Liver (tissue), 9 donors: Measurements from ENCODE around the gene MBD3L3. TPM values are rescaled to one million over a fixed set of nuclear protein-coding genes. Genes with fewer than 3 reads are reported as not detected.
"Not testable (repeated sequence)": the region's sequence is repeated elsewhere in the genome, so short reads cannot be mapped to it uniquely, and the experiment has no call there.

ENCODE experiments used
- DNase-seq: peaks from one replicate; pipeline ENCODE4 v3.0.0-alpha.2; 2017; ENCODE audit warnings: low spot score
- H3K27ac ChIP-seq, 2 donors: one replicate each; pipeline ENCODE4 v1.7.0; 2013; ENCODE audit warnings: inconsistent platforms in 2 of 2, low read length in 2 of 2, control low read depth in 1 of 2, low read depth in 1 of 2, mild to moderate bottlenecking in 1 of 2
- H3K27me3 ChIP-seq, 4 donors: one replicate each; pipeline versions ENCODE4 v1.6.1 to v1.7.0; 2013; ENCODE audit warnings: low read length in 3 of 4, inconsistent platforms in 1 of 4, mild to moderate bottlenecking in 1 of 4, moderate library complexity in 1 of 4; ENCODE audit not compliant: control insufficient read depth in 4 of 4, insufficient read depth in 4 of 4
- H3K36me3 ChIP-seq, 4 donors: one replicate each; pipeline versions ENCODE4 v1.6.1 to v1.7.0; 2013; ENCODE audit warnings: low read length in 3 of 4, mild to moderate bottlenecking in 3 of 4, low read depth in 1 of 4, moderate library complexity in 1 of 4; ENCODE audit not compliant: control insufficient read depth in 4 of 4, insufficient read depth in 3 of 4
- H3K4me1 ChIP-seq, 4 donors: one replicate each; pipeline versions ENCODE4 v1.6.1 to v1.7.0; 2013; ENCODE audit warnings: low read length in 3 of 4, mild to moderate bottlenecking in 3 of 4, moderate library complexity in 1 of 4; ENCODE audit not compliant: control insufficient read depth in 4 of 4, insufficient read depth in 4 of 4
- H3K4me3 ChIP-seq, 3 donors: one replicate each; pipeline versions ENCODE4 v1.6.1 to v1.7.0; 2013; ENCODE audit warnings: low read length in 3 of 3, control low read depth in 1 of 3, low read depth in 1 of 3, mild to moderate bottlenecking in 1 of 3
- H3K9ac ChIP-seq, 2 donors: one replicate each; pipeline ENCODE4 v1.7.0; 2013; ENCODE audit warnings: low read length in 2 of 2, mild to moderate bottlenecking in 2 of 2, moderate library complexity in 2 of 2, control low read depth in 1 of 2, low read depth in 1 of 2
- H3K9me3 ChIP-seq, 4 donors: one replicate each; pipeline versions ENCODE4 v1.6.1 to v1.7.0; 2013; ENCODE audit warnings: low read length in 3 of 4; ENCODE audit not compliant: control insufficient read depth in 4 of 4
- EGR1 ChIP-seq, 2 donors: IDR thresholded peaks; 2 replicates each; pipeline ENCODE4 v1.6.1; 2016 to 2018; ENCODE audit warnings: antibody characterized with exemption in 2 of 2, low read depth in 2 of 2
- FOXA2 ChIP-seq: IDR thresholded peaks from 2 replicates; pipeline ENCODE4 v1.6.1; 2016; ENCODE audit warnings: antibody characterized with exemption
- HNF4G ChIP-seq: IDR thresholded peaks from 2 replicates; pipeline ENCODE4 v1.6.1; 2016; ENCODE audit warnings: antibody characterized with exemption
- JUND ChIP-seq, 2 donors: IDR thresholded peaks; 2 replicates each; pipeline ENCODE4 v1.6.1; 2016; ENCODE audit warnings: antibody characterized with exemption in 2 of 2
- RAD21 ChIP-seq, 2 donors: IDR thresholded peaks; 2 replicates each; pipeline ENCODE4 v1.6.1; 2016; ENCODE audit warnings: antibody characterized with exemption in 2 of 2, mild to moderate bottlenecking in 2 of 2
- REST ChIP-seq: IDR thresholded peaks from 2 replicates; pipeline ENCODE4 v1.6.1; 2016; ENCODE audit warnings: antibody characterized with exemption, mild to moderate bottlenecking
- SP1 ChIP-seq: IDR thresholded peaks from 2 replicates; pipeline ENCODE4 v1.6.1; 2018; ENCODE audit warnings: antibody characterized with exemption, mild to moderate bottlenecking
- YY1 ChIP-seq: IDR thresholded peaks from 2 replicates; pipeline ENCODE4 v1.6.1; 2016; ENCODE audit warnings: antibody characterized with exemption, mild to moderate bottlenecking
- WGBS: extraction: QIAGEN DNeasy Blood & Tissue Kit; methylation state at CpG from one replicate; pipeline ENCODE4 v1.1.7; 2013; 5-methylcytosine and 5-hydroxymethylcytosine counted together
- polyA plus RNA-seq, 2 donors: library from polyadenylated mRNA; stranded (reverse) in 1 of 2; unstranded in 1 of 2; fragments of 200-250 nt in 1 of 2; fragments of >200 nt in 1 of 2; fragmentation: Nextera tagmentation in 1 of 2; extraction: Ambion mirVana in 1 of 2; gene quantifications; one replicate each; pipeline versions ENCODE4 v1.2.1 to v1.2.3, GENCODE V29; 2013 to 2015
- total RNA-seq, 2 donors: library from RNA; depleted of rRNA; stranded (reverse); fragments of >200 nt; gene quantifications; one replicate each; pipeline ENCODE4 v1.2.3, GENCODE V29; 2014
- TF ChIP-seq, protein P1 (sequence below): IDR thresholded peaks from 2 replicates; pipeline ENCODE4 v1.6.1; 2016; ENCODE audit warnings: antibody characterized with exemption
- TF ChIP-seq, protein P2 (sequence below): fragments of 150-350 bp; IDR thresholded peaks from 2 replicates; pipeline ENCODE4 v1.5.1; 2017; ENCODE audit warnings: improper control_type of control experiment, low read depth, low read length; ENCODE audit not compliant: missing input control
- donor health status: healthy.
- donor health status: healthy.
- donor health status: healthy.
- donor health status: healthy.
- donor health status: healthy.

The MBD3L3 gene
- total RNA-seq (not detected), polyA plus RNA-seq (not detected)

DNA sequence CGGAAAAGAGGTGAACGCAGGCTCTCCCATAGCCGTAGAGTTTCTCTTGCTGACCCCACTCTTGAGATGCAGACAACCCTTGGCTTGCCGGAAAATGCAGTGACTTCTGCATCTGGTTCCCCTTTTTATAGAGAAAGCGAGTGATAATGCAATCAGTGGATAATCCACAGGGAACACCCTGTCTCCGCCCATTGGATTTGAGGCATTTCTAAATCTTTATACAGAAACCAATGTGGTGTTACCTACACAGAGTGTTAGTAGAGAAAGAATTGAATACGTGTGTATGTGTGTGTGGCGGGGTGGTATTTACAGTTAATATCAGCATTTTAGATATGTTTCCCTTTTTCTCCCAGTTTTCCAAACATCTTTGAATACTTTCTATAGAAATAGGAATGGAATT is at the start of gene MBD3L3:
MBD3L3 (minus strand) TSS at position 101 of the 400 bp plus-strand sequence; CDS start at position 30, 71 bp downstream.
- H3K9ac ChIP-seq, H3K4me3 ChIP-seq, DNase-seq, H3K9me3 ChIP-seq, H3K36me3 ChIP-seq, H3K27me3 ChIP-seq, H3K4me1 ChIP-seq, H3K27ac ChIP-seq: not testable (repeated sequence)
- WGBS = no CpG with 5 or more reads among the region's 8 CpGs

DNA sequence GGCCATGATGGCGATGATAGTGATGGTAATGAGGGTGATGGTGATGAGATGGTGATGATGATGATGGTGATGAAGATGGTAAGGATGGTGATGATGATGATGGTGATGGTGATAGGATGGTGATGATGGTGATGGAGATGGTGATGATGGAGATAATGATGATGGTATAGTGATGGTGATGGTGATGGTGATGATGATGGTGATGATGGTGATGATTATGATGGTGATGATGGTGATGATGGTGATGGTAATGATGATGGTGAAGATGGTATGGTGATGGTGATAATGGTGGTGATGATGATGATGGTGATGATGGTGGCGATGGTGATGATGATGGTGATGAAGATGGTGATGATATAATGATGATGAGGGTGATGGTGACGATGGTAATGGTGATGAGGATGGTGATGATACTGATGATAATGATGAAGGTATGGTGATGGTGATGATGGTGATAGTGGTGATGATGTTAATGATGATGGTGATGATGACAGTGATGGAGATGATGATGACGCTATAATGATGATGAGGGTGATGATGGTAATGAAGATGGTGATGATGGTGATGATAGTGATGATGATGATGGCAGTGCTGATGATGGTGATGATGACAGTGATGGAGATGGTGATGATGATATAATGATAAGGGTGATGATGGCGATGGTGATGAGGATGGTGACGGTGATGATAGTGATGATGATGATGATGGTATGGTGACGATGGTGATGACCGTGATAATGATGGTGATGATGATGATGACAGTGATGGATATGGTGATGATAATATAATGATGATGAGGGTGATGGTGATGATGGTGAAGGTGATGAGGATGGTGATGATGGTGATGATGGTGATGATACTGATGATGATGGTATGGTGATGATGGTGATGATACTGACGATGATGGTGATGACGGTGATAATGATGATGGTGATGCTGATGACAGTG is 48.5 kb upstream of the MBD3L3 start:
- WGBS = 92% methylated on average over 10 of the region's 10 CpGs
- Histone ChIP-seq H3K4me1 (no peaks in the 10 kb centered on the region), H3K9me3 (no peaks in the 10 kb centered on the region), H3K9ac (no peak overlapping the region), H3K27ac (no peak overlapping the region), H3K36me3 (no peaks in the 10 kb centered on the region), H3K4me3 (no peak overlapping the region), H3K27me3 (no peaks in the 10 kb centered on the region)
- no peak for DNase-seq
- TF ChIP-seq JUND (IDR thresholded peaks at IDR 0.05) = no peak
- no peak for TF ChIP-seq REST
- TF ChIP-seq EGR1 (IDR thresholded peaks at IDR 0.05; ENCODE audit: low read depth in 2 of 2) = no peak
- no peak for TF ChIP-seq YY1
- TF ChIP-seq, protein P1, sequence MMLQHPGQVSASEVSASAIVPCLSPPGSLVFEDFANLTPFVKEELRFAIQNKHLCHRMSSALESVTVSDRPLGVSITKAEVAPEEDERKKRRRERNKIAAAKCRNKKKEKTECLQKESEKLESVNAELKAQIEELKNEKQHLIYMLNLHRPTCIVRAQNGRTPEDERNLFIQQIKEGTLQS = no peak
- TF ChIP-seq, protein P2, sequence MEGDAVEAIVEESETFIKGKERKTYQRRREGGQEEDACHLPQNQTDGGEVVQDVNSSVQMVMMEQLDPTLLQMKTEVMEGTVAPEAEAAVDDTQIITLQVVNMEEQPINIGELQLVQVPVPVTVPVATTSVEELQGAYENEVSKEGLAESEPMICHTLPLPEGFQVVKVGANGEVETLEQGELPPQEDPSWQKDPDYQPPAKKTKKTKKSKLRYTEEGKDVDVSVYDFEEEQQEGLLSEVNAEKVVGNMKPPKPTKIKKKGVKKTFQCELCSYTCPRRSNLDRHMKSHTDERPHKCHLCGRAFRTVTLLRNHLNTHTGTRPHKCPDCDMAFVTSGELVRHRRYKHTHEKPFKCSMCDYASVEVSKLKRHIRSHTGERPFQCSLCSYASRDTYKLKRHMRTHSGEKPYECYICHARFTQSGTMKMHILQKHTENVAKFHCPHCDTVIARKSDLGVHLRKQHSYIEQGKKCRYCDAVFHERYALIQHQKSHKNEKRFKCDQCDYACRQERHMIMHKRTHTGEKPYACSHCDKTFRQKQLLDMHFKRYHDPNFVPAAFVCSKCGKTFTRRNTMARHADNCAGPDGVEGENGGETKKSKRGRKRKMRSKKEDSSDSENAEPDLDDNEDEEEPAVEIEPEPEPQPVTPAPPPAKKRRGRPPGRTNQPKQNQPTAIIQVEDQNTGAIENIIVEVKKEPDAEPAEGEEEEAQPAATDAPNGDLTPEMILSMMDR = no peak
- TF ChIP-seq FOXA2 = no peak
- no peak for TF ChIP-seq SP1

- Histone ChIP-seq H3K9ac (no peak overlapping the region), H3K4me1 (no peaks in the 10 kb centered on the region), H3K36me3 (no peaks in the 10 kb centered on the region), H3K4me3 (no peak overlapping the region), H3K27ac (no peak overlapping the region), H3K27me3 (no peaks in the 10 kb centered on the region), H3K9me3 (no peaks in the 10 kb centered on the region)
- no peak for DNase-seq
- TF ChIP-seq HNF4G = no peak
- TF ChIP-seq YY1 = no peak
- TF ChIP-seq RAD21 (IDR thresholded peaks at IDR 0.05) = no peak
Measured at GRCh38 chr19:7104747-7105447, 46.4 kb upstream of the MBD3L3 start.
